CD4-positive, alpha-beta T cell treated with Interleukin-1 beta for 1 hour (primary cell): ENCODE data around the gene PKN1.
"Not testable (repeated sequence)": the region's sequence is repeated elsewhere in the genome, so short reads cannot be mapped to it uniquely, and the experiment has no call there.

Experiments
- DNase-seq, 2 donors: peaks; one replicate each; pipeline ENCODE4 v3.0.0-alpha.2; 2020 to 2022

The PKN1 gene

DNA sequence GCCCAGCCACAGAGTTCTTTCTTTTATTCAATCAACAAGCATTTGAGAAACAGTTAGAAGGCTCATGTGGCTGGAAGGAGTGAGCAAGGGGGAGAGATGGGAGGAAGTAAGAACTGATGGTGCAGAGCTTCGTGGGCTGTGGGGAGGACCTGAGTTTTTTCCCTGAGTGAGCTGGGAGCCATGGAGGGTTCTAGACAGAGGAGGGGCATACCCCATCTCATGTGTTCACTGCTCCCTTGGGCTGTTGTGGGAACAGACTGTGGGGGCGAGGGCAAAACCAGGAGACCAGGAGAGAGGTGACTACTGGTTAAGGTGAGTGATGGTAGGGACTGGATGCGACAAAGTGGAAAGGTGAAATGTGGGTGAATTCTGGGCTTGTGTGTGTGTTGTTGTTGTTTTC is 2.4 kb upstream of the PKN1 start:
- no peak for DNase-seq

DNA sequence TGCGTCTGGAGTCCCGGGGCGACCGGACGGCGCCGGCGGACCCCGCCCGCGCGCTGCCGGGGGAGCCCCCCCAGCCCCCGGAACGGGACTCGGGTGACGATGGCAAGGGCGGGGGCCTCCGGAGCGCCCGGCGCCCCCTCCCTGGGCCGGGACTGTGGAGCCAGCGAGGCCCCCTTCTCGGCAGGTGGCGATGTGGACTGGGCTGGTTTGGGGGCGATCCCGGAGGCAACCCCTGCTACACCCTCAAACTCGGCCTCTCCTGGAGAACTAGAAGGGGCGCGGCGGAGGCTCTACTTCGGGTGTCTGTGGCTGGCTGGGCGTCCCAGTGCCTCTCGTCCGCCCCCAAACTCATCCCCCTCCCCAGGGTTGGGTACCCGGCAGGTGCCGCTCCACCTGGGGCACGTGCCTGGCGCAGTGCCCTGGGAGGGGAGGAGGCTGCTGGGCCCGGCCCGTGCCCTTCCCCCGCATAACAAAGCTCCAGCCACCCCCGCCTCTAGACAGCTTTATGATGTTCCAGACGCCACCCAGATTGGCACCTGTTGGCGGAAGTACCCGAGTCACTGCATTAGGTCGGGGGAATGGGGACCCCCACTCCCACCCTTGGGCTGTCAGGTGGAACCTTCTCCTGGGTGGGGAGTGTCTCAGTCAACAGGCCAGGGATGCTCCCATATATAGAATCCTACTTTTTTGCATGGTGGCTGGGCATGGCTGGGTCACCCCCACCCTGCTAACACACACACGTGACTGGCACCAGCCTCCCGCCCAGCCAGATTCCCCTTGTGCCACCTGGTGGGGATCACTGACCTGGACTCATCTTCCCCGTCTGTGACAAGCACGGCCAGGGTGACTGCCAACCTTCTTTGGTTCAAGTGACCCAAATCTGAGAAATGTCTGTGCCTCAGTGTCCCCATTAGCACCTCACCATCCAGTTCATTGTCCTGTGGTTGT is 722 bp downstream of the PKN1 start:
- peak; percentile 55 to 57 for DNase-seq

DNA sequence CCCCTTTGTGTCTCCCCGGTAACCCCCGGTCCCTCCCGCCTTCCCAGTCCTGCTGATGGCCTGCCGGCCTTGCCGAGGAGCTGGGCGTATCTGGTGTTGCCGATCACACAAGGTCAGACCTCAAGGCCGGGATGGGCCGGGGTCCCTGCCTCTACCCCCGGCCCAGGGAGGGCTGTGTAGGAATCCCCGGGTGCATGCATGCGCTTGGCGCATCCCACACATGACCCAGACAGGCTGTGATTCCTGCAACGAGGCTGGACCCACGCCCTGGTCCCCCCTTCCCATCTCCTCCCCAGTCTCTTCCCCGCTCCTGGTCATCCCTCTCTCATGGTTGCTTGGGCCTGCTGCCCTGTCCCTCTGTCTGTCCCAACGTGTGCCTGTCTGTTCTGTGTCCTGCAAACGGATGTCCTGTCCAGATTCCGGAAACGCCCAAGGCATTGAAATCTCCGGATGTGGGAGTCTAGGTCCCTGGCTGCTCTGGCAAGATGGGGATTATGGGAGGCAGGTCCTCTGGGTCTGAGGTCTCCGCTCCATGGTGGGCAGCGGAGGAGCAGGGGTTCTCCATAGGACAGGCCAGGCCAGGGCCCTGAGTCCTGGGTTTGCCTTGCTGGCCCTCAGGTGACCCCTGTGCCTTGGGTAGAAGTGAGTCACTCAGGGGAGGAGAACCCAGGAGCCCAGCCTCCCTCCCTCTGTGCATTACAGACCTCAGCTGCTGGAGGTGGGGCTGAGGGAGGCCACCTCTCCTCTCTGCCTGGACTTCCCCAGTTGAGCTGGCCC is 1.6 kb downstream of the PKN1 start:
- DNase-seq, result peak; percentile 43 to 74

DNA sequence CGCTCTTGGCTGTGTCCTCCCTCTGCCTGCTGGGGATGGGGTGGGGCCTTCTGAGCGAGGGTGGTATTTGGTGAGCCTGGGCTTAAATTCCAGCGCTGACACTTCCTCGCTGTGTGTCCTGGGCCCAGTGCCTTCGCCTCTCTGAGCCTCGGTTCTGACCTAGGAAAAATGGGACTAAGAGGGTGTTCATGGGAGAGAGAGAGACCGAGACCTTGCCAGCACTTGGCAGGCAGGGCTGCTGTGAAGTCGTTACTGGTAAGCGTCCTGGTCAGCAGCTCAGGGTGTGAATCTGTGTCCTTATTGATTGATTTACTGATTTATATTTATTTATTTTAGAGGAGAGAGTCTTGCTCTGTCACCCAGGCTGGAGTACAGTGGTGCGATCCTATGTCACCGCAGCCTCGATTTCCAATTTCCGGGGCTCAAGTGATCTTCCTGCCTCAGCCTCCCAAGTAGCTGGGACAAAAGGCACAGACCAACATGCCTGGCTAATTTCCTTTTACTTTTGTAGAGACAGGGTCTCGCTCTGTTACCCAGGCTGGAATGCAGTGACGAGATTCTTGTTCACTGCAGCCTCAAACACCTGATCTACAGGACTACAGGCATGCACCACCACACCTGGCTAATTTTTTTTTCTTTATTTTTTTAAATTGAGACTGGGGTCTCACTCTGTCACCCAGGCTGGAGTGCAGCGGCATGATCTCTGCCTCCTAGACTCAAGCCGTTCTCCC is 2.4 kb downstream of the PKN1 start:
- DNase-seq, result no peak

DNA sequence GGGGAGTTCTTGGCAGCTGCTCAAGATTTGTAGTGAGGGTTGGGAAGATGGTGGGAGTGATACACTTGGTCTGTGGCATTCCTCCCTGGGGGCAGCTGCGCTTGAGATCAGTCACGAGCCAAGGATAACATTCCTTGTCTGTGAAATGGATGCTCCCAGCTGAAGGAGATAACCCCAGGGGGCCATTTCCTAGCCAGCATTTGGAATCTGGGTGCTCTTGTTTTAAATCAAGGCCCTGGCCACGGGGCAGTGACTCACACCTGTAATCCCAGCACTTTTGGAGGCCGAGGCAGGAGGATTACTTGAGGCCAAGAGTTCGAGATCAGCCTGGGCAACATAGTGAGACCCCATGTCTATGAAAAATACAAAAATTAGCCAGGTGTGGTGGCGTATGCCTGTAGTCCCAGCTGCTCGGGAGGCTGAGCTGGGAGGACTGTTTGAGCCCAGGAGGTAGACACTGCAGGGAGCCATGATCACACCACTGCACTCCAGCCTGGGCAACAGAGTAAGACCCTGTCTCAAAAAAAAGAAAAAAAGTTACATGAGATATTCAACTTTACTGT is 4.6 kb downstream of the PKN1 start:
- no peak for DNase-seq

DNA sequence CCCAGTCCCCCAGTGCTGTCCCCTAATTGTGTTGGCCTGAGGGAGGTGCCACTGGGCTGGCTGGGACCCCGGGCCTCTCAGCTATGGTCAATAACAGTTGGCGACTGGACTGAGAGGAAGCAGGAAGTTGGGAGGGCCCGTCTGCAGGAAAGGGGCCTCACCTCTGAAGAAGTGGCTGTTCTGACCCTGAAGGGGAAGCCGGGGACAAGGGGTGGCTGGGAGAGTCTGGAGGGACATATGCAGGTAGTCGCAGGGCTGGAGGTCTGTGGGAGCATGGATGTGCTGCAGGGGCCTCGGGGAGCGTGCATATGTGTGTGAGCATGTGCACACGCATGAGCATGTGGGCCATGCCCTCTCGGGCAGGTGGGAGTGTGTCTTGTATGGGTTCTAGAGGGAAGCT is 5.9 kb downstream of the PKN1 start:
- DNase-seq, result no peak

DNA sequence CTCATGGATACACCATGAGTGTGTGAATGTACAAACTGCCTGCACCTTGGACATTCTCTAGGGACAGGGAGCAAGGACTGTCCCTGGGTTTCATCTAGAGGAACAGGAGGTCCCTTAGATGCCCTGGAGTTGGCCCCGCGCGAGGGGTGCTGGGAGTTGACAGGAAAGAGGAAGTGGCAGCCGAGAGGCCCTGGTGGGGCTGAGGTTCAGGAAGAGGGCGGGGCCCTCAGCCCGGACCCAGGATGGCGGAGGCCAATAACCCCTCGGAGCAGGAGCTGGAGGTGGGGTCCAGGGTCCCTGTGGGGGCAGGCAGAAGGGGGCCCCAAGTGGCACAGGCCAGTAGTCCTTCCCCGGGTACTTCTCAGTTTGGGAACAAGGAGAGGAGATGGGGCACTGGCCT is 6.9 kb downstream of the PKN1 start:
- peak; percentile 76 to 81 for DNase-seq

DNA sequence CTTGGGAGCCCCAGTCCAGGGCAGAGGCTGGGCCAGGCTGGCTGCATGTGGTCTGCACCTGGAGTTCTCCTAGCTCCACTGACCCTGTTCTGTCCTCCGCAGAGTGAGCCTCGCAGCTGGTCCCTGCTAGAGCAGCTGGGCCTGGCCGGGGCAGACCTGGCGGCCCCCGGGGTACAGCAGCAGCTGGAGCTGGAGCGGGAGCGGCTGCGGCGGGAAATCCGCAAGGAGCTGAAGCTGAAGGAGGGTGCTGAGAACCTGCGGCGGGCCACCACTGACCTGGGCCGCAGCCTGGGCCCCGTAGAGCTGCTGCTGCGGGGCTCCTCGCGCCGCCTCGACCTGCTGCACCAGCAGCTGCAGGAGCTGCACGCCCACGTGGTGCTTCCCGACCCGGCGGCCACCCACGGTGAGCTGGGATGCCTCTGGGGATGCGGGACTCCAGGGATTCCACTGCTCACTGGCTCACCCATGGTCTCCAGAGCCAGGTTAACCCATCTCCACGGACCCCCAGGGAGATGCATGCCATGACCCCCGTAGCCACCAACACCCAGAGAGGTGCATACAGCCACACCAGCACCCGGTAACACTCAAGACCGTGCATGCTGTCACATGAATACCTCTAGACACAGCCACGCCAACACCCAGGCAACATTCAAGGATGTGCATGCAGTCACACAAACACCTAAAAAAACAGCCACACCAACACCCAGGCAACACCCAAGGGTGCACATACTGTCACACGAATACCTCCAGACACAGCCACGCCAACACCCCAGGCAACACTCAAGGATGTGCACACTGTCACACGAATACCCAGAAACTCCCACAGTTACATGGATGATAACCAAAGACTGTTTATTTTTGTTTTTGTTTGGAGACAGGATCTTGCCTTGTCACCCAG is 8.2 kb downstream of the PKN1 start:
- no peak for DNase-seq

DNA sequence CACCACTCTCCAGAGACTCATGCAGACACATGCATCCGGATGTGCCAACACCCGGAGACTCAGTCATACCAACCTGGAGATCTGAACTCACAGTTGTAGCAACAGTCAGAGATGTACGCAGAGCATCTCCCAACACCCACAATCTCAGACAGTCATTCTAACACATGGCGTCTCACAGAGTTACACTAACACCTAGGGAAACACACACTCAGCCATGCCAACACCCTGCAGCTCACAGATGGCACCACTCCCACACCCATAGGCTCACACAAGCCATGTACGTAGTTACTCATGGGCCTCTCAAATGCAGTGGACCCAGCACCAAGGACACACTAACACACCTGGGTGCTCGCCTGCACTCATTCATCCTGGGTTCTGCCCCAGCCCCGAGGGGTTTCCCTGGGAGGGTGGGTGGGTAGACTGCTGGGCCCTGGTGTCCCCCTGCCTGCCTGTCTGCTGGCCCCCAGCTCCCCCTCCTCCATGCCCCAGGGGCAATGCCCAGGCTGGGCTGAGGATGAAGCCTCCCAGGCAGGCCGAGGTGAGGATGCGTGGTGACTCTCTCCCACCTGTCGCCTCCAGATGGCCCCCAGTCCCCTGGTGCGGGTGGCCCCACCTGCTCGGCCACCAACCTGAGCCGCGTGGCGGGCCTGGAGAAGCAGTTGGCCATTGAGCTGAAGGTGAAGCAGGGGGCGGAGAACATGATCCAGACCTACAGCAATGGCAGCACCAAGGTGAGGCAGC is 10.0 kb downstream of the PKN1 start:
- DNase-seq, result no peak

DNA sequence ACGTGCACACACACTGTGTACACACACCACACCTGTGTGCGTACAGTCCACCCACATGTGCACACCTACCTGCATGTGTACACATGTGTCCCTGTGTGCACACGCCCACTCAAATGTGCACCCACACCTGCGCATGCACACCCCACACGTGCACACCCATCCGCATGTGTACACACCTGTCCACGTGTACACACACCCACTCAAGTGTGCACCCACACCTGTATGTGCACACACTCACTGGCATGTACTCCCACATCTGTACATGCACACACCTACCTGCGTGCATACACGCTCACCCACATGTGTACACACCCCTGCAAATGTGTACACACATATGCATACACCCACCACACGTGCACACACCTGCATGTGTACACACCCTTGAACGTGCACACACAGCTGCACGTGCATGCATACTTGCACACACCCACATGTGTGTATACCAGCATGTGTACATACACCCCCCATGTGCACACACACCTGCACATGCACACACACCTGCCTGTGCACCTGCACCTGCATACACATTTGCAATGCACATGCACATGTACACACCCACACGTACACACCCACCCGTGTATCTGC is 10.6 kb downstream of the PKN1 start:
- no peak for DNase-seq

DNA sequence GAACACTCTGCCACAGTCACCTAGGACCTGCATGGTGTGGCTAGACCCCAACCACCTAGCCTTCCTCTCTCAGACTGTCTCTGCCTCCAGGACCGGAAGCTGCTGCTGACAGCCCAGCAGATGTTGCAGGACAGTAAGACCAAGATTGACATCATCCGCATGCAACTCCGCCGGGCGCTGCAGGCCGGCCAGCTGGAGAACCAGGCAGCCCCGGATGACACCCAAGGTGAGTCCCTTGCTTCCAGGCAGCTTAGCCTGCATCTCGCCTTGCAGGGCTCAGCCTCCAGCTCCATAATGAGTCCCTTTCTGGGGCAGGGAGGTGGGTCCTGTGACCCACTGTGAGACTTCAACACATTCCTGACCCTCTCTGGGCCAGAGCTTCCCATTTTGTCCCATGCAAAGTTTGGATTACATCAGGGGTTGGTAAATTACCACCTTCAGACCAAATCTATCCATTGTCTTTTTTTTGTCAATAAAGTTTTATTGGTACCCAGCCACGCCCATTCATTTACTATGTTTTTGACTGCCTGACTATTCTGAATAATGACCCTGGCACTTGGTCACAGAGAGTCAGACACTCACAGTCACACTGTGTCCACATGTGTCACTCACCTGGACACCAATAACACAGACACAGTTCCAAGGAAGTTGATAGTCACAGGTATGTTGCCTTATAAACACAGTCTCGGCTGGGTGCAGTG is 13.4 kb downstream of the PKN1 start:
- DNase-seq, result no peak

DNA sequence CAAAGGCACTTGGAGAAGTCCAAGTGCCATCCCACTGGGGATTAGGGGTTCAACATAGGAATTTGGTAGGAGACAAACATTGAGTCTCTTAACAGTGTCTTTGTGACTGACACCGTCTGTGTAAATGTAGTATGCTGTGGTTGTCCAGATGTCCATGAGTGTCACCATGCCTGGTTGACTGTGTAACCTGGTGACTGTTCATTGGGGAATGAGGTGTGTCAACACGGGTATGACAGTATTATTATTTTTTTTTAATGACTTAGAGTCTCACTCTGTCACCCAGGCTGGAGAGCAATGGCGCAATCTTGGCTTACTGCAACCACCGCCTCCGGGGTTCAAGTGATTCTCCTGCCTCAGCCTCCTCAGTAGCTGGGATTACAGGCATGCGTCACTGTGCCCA is 16.2 kb downstream of the PKN1 start:
- DNase-seq, result no peak

DNA sequence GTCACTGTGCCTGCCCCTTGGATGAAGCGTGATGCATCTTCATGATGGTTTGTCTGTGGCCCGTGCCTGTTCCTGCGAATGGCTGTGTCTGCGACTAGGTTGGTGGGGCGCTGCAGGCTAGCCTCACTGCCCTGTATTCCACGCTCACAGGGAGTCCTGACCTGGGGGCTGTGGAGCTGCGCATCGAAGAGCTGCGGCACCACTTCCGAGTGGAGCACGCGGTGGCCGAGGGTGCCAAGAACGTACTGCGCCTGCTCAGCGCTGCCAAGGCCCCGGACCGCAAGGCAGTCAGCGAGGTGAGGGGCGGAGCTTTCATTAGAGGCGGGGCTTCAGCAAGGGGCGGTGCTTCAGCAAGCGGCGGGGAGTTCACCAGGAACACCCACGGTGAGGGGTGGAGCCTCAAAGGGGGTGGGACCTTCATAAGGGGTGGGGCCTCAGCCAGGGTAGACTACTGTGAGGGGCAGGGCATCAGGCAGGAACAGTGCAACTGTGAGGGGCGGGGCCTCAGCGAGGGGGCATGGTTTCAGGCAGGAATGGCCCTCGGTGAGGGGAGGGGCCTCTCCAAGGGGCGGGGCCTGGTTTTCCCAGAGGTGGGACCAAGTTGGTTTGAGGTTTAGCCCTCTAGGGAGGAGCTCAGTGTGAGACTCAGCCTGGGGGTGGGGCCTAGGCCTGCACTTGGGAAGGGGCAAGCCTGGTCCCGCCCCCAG is 17.2 kb downstream of the PKN1 start:
- DNase-seq, result peak; percentile 76 to 80

DNA sequence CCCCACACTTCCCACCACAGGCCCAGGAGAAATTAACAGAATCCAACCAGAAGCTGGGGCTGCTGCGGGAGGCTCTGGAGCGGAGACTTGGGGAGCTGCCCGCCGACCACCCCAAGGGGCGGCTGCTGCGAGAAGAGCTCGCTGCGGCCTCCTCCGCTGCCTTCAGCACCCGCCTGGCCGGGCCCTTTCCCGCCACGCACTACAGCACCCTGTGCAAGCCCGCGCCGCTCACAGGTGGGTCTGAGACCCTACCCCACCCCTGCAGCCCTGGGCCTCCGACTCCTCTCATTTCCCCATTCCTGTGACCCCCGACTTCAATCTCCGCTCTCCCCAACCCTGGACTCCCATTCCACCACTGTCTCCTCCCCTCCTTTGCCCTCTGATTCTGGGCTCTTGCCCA is 17.8 kb downstream of the PKN1 start:
- no peak for DNase-seq

DNA sequence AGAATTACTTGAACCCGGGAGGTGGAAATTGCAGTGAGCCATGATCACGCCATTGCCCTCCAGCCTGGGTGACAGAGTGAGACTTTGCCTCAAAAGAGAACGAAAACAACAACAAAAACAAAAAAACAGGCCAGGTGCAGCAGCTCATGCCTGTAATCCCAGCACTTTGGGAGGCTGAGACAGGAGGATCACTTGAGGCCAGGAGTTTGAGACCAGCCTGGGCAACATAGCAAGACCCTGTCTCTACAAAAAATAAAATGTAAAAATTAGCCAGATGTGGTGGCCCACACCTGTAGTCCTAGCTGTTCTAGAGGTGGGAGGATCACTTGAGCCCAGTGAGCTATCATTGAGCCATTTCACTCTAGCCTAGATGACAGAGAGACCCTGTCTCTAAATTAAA is 19.2 kb downstream of the PKN1 start:
- DNase-seq, result not testable (repeated sequence)

DNA sequence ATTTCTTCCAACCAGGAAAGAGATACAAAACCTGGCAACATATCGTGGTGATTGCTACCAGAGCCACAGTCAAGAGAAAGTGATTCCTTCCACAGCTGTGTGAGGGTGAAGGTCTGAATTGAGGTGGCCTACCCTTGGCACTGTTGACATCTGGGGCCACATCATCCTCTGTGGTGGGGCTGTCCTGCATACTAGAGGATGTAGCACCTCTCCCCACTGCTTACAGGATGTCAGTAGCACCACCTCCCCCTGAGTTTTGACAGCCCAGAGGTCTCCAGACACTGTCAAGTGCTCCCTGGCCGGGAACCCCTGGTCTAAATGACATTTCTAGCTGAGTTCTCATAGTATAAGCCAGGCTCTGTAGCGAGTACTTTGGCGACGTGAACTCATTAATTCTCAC is 26.6 kb downstream of the PKN1 start:
- DNase-seq, result peak; percentile 55 to 61

DNA sequence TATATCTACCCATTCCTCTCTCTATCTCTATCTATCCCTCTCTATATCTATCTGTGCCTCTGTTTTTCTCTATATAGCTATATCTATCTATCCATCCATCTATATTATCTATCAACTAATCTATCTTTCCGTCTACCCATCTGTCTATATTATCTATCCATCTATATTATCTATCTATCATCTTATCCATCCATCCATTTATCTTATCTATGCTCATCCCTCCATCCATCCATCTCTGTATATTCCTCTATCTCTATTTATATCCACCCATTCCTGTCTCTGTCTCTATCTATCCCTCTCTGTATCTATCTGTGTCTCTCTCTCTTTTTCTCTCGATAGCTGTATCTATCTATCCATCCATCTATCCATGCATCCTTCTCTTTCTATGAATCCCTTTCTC is 27.8 kb downstream of the PKN1 start:
- DNase-seq, result no peak

DNA sequence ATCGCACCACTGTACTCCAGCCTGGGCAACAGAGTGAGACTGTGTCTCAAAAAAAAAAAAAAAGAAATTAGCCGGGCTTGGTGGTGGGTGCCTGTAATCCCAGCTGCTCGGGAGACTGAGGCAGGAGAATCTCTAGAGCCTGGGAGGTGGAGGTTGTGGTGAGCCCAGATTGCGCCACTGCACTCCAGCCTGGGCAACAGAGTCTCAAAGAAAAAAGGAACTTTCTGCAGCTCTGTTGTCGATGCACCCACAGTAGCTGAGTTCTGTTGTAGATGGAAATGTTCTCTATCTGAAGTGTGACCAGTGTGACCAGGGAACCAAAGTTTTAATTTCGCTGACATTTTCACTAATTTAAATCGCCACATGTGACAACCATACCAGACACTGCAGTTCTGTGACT is 29.3 kb downstream of the PKN1 start:
- DNase-seq, result not testable (repeated sequence)

DNA sequence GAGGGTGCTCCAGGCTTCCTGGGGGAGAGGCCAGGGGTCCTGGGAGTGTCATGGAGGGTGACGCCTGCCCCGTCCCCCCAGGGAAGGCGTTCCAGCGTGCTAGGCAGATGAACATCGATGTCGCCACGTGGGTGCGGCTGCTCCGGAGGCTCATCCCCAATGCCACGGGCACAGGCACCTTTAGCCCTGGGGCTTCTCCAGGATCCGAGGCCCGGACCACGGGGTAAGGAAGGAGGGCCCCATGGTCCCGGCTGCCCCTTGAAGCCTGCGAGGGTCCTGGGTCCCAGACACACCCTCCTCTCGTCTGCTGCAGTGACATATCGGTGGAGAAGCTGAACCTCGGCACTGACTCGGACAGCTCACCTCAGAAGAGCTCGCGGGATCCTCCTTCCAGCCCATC is 30.6 kb downstream of the PKN1 start:
- no peak for DNase-seq

DNA sequence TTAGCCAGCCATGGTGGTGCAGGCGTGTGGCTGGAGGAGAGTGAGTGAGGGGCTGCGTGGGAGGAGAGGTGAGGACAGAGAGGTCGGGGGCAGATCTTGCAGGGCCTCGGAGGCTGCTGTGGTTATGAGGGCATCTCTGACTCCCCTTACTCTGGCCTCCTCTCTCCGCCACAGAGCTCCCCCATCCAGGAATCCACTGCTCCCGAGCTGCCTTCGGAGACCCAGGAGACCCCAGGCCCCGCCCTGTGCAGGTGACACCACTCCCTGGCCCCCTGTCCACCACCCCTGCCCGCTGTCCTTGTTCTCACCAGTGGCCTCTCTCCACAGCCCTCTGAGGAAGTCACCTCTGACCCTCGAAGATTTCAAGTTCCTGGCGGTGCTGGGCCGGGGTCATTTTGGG is 34.3 kb downstream of the PKN1 start:
- no peak for DNase-seq
